ENCODE data around the gene NUP155.

GRCh38 chr5:37370864-37371726 lies at the start of gene NUP155:
- TF ChIP-seq POLR2A (IDR thresholded peaks at IDR 0.05; ENCODE audit: low read length) (peak; percentile 89), GATA1 (IDR thresholded peaks at IDR 0.05; ENCODE audit: low read depth, low read length) (no peak)
